Astrocyte of the cerebellum (primary cell): ENCODE measurements around the gene FGFR2.

ENCODE experiments used
- DNase-seq: peaks from one replicate; pipeline ENCODE4 v3.0.0-alpha.2; 2011; ENCODE audit warnings: low read depth
- H3K4me3 ChIP-seq: 2 replicates; pipeline ENCODE4 v1.5.1; 2011; ENCODE audit warnings: mild to moderate bottlenecking, low read depth, low read length, moderate library complexity
- CTCF ChIP-seq: IDR thresholded peaks from 2 replicates; pipeline ENCODE4 v1.5.1; 2012; ENCODE audit warnings: low read length, low read depth, moderate library complexity, mild to moderate bottlenecking; ENCODE audit errors: missing control alignments
- in situ Hi-C: cut with HindIII; loops from 2 replicates; pipeline ENCODE4 v1.10.0; 2017; ENCODE audit warnings: low sequenced_read_pairs

Gene FGFR2

DNA sequence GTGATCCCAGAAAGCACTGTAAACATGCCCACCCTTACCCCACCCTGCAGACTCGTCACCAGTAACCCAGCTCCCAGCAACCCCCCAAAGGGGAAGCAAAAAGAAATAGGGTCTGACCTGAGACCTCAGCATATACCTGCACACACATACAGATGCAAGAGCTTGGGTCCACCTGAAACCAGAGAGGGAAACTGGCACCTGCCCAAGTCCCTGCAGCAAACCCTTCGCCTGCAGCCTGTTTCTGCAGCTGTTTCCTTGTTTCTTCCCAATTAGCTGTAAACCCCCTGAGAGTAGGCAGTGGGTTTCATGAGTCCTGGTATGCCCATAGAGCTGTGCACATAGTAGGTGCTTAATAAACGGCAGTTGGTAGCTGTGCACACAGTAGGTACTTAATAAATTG lies 140.5 kb downstream of the FGFR2 start:
- H3K4me3 ChIP-seq, result no peak overlapping the region
- no peak for TF ChIP-seq CTCF
- DNase-seq, result no peak
- in situ Hi-C loops, result no loop called here

GRCh38 chr10:121455377-121455776 lies 142.9 kb downstream of the FGFR2 start:
- no peak overlapping the region for H3K4me3 ChIP-seq
- in situ Hi-C loops, result no loop called here
- TF ChIP-seq CTCF, result no peak
- no peak for DNase-seq

GRCh38 chr10:121454781-121455180 lies 143.5 kb downstream of the FGFR2 start:
- H3K4me3 ChIP-seq, result no peak overlapping the region
- DNase-seq, result no peak
- in situ Hi-C loops, result no loop called here
- TF ChIP-seq CTCF, result no peak

GRCh38 chr10:121453160-121453559 lies 145.1 kb downstream of the FGFR2 start:
- TF ChIP-seq CTCF, result no peak
- no peak overlapping the region for H3K4me3 ChIP-seq
- no peak for DNase-seq
- in situ Hi-C loops, result no loop called here

DNA sequence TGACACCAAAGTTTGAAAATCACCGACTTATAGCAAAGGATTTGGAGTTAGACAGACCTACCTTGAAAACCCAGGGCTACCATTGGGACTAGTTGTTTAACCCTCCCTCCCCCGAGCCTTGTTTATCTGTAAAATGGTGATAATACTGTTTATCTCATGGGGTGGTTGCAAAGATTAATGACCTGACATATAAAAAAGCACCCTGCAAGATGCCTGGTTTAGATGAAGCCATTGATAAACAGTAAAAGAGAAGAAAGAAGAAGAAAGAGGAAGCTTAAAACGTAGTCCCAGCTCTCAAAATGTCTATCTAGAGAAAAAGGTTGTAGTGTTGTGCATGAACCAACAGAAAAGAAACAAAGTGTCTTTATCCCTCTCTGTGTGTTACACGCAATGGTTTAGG lies 145.7 kb downstream of the FGFR2 start:
- in situ Hi-C loops, result no loop called here
- no peak overlapping the region for H3K4me3 ChIP-seq
- no peak for DNase-seq
- no peak for TF ChIP-seq CTCF

GRCh38 chr10:121450247-121450646 lies 148.0 kb downstream of the FGFR2 start:
- DNase-seq, result no peak
- no peak for TF ChIP-seq CTCF
- in situ Hi-C loops, result no loop called here
- no peak overlapping the region for H3K4me3 ChIP-seq

DNA sequence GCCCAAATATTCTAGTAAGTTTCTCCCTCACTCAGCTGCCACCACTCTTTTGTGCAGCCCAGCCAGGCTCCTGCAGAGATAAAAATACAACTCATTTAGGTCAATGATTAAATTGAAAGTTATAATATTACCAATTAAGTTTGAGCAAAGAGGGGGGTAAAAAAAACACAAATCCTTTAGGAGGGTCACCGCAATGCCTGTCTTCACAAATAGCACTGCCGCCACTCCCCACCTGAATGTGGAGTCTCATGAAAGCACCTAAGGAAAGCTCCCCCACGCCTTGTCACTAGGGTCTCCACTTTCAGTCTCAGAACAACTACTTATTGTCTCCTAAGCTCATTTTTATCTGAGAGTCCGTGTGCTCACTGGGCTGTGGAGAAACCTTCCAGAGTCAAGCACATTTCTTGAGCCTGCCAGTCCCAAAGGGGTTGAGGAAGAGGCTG lies 148.7 kb downstream of the FGFR2 start:
- in situ Hi-C loops, result no loop called here
- no peak overlapping the region for H3K4me3 ChIP-seq
- no peak for TF ChIP-seq CTCF
- no peak for DNase-seq
